Smooth muscle cell (in vitro differentiated cells): ENCODE data around the gene DCTN4. TPM values are rescaled to one million over a fixed set of nuclear protein-coding genes. Genes with fewer than 3 reads are reported as not detected.

Source experiments
- DNase-seq: peaks from one replicate; lab custom pipeline; 2025; ENCODE audit not compliant: unreplicated experiment; lab: John Stamatoyannopoulos, UW
- H2AFZ ChIP-seq: fragments of 200-600 bp; sonication (generic); 2 replicates; pipeline ENCODE4 v1.6.0; 2016; ENCODE audit warnings: antibody characterized with exemption, low read depth, mild to moderate bottlenecking
- H3F3A ChIP-seq: fragments of 200-600 bp; sonication (generic); 2 replicates; pipeline ENCODE4 v1.6.0; 2017; ENCODE audit warnings: antibody characterized with exemption, low read depth
- H3K27ac ChIP-seq: fragments of 200-600 bp; sonication (generic); 2 replicates; pipeline ENCODE4 v1.5.1; 2016; ENCODE audit warnings: low read depth, mild to moderate bottlenecking
- H3K27me3 ChIP-seq: fragments of 200-600 bp; sonication (generic); 2 replicates; pipeline ENCODE4 v1.6.1; 2016; ENCODE audit warnings: low read depth, mild to moderate bottlenecking
- H3K36me3 ChIP-seq: fragments of 200-600 bp; sonication (generic); 2 replicates; pipeline ENCODE4 v1.5.1; 2016; ENCODE audit warnings: low read depth
- H3K4me1 ChIP-seq: fragments of 200-600 bp; sonication (generic); 2 replicates; pipeline ENCODE4 v1.5.1; 2016; ENCODE audit warnings: low read depth
- H3K4me2 ChIP-seq: fragments of 200-600 bp; sonication (generic); 2 replicates; pipeline ENCODE4 v1.6.0; 2016; ENCODE audit warnings: mild to moderate bottlenecking
- H3K4me3 ChIP-seq: fragments of 200-600 bp; sonication (generic); 2 replicates; pipeline ENCODE4 v1.5.1; 2016; ENCODE audit warnings: mild to moderate bottlenecking
- H3K79me2 ChIP-seq: fragments of 200-600 bp; sonication (generic); 2 replicates; pipeline ENCODE4 v1.6.0; 2016; ENCODE audit warnings: low read depth, mild to moderate bottlenecking
- H3K9ac ChIP-seq: fragments of 200-600 bp; sonication (generic); 2 replicates; pipeline ENCODE4 v1.6.0; 2016; ENCODE audit warnings: low read depth
- H3K9me3 ChIP-seq: fragments of 200-600 bp; sonication (generic); replicated peaks from 2 replicates; pipeline ENCODE4 v1.5.1; 2016; ENCODE audit warnings: low read depth
- H4K20me1 ChIP-seq: fragments of 200-600 bp; sonication (generic); 2 replicates; pipeline ENCODE4 v1.6.0; 2016; ENCODE audit warnings: low read depth
- WGBS: methylation state at CpG from one replicate; pipeline ENCODE4 v1.1.7; 2016; ENCODE audit warnings: low lambda C conversion rate; 5-methylcytosine and 5-hydroxymethylcytosine counted together
- polyA plus RNA-seq: library from polyadenylated mRNA; unstranded; fragments of >200 nt; fragmentation: Nextera tagmentation; extraction: Ambion mirVana; gene quantifications from 2 replicates; pipeline ENCODE4 v1.2.1, GENCODE V29; 2016
- total RNA-seq: library from RNA; depleted of rRNA; stranded (reverse); fragments of >200 nt; gene quantifications from 2 replicates; pipeline ENCODE4 v1.2.3, GENCODE V29; 2014
- TF ChIP-seq, protein P1 (sequence below): fragments of 200-600 bp; sonication (generic); IDR thresholded peaks from 2 replicates; pipeline ENCODE4 v1.5.1; 2017; ENCODE audit warnings: borderline replicate concordance, mild to moderate bottlenecking, antibody characterized with exemption; ENCODE audit not compliant: insufficient read depth, poor library complexity, severe bottlenecking

DCTN4 gene
- total and polyA plus RNA-seq, 2 experiments from 2014 or later = 38.7 to 77.7 TPM

DNA sequence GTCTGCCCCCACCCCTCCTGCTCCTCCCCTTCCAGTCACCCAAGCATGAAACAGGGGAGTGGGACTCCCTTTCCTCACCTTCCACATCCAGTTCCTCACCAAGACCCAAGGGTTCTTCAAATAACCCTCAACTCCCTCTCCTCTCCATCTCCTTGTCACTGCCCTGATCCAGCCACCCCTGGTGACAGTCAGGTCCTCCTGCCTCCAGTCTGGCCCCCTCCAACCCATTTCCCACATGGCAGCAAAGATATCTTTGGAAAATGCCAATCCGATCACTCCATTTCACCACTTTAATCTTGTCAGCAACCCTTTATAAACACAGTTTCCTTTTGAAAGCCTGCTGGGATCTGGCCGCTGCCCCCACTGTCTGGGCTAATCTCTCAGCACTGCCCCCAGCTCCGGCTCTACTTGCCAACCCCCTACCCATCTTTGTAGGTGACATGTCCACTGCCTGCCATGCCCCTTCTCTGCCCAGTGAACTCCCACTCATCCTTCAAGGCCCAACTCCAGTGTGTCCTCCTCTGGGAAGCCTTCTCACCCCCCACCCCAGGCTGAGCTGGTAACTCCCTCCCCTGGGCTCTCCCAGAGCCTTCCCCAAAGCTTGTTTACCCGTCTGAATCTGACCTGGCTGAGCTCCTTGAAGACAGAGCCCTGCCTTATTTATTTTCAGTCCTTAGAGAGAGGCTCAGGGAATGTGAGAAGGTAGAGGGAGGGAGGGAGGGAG, 98.5 kb downstream of the DCTN4 start:
- TF ChIP-seq, protein P1, sequence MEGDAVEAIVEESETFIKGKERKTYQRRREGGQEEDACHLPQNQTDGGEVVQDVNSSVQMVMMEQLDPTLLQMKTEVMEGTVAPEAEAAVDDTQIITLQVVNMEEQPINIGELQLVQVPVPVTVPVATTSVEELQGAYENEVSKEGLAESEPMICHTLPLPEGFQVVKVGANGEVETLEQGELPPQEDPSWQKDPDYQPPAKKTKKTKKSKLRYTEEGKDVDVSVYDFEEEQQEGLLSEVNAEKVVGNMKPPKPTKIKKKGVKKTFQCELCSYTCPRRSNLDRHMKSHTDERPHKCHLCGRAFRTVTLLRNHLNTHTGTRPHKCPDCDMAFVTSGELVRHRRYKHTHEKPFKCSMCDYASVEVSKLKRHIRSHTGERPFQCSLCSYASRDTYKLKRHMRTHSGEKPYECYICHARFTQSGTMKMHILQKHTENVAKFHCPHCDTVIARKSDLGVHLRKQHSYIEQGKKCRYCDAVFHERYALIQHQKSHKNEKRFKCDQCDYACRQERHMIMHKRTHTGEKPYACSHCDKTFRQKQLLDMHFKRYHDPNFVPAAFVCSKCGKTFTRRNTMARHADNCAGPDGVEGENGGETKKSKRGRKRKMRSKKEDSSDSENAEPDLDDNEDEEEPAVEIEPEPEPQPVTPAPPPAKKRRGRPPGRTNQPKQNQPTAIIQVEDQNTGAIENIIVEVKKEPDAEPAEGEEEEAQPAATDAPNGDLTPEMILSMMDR = no peak
- Histone ChIP-seq H3K9me3 (no peaks in the 10 kb centered on the region), H3K27ac (peak overlapping the region; percentile 71), H3K79me2 (no peaks in the 10 kb centered on the region), H3K27me3 (no peaks in the 10 kb centered on the region), H2AFZ (no peak overlapping the region), H3K36me3 (no peaks in the 10 kb centered on the region), H3K9ac (no peak overlapping the region), H3K4me2 (peak overlapping the region; percentile 55), H4K20me1 (peaks cover 11% of the 10 kb centered on the region), H3K4me3 (no peak overlapping the region), H3F3A (peaks cover 10% of the 10 kb centered on the region), H3K4me1 (peaks cover 11% of the 10 kb centered on the region)
- 11% methylated on average over 4 of the region's 4 CpGs for WGBS
- no peak for DNase-seq

DNA sequence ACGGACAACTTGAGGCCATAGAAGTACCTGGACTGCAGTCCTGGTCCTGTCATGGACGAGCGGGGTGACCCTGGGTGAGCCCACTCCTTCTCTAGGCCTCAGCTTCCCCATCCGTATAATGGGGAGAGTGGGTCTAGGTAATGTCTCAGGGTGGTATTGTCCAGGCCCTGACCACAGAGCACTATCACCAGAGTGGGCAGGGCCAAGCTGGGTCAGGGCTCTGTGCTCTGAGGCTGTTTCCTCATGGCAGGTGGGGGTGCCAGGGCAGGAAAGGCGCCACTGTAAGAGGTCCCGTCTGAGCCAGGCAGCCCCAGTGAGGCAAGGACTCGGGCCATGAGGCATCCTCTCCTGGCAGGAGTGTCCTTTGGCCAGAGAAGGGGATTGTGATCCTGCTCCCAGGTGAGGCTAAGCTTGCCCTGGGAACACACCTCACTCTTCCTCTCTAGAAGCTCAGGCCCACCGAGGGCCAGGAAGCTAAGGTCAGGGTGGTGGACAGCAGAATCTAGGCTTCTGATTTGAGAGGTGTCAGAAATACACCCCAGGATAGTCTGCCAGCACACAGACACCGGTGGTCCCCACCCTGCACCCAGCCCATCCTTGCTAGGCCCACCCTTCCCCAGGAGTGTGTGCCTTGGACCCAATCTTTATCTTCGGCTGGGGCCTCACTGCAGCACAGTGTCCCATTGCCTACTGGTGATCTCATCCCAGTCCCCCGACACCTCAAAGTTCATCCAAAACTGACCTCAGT, 99.3 kb downstream of the DCTN4 start:
- 91% methylated on average over 11 of the region's 11 CpGs for WGBS
- no peaks in the 10 kb centered on the region for H3K9me3 ChIP-seq
- no peak overlapping the region for H3K9ac ChIP-seq
- peak overlapping the region; percentile 55 for H3K4me2 ChIP-seq
- peak overlapping the region; percentile 71 for H3K27ac ChIP-seq
- H3K4me3 ChIP-seq = no peak overlapping the region
- peaks cover under 1% of the 10 kb centered on the region for H3K79me2 ChIP-seq
- peaks cover 15% of the 10 kb centered on the region for H3F3A ChIP-seq
- H3K27me3 ChIP-seq = no peaks in the 10 kb centered on the region
- DNase-seq = no peak
- H4K20me1 ChIP-seq = peaks cover 17% of the 10 kb centered on the region
- H3K4me1 ChIP-seq = peaks cover 11% of the 10 kb centered on the region
- H3K36me3 ChIP-seq = no peaks in the 10 kb centered on the region
- TF ChIP-seq, protein P1 = no peak
- H2AFZ ChIP-seq = no peak overlapping the region

DNA sequence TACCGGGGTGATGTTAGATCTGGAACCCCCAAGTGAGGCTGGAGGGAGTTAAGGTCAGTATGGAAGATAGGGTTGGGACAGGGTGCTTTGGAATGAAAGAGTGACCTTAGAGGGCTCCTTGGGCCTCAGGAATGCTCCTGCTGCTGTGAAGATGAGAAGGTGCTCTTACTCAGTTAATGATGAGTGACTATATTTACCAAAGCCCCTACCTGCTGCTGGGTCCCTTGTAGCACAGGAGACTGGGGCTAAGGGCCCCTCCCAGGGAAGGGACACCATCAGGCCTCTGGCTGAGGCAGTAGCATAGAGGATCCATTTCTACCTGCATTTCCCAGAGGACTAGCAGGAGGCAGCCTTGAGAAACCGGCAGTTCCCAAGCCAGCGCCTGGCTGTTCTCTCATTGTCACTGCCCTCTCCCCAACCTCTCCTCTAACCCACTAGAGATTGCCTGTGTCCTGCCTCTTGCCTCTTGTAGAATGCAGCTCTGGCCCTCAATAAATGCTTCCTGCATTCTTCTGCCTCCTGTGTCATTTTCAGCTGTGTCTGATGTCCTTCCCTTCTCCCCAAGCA, 100.0 kb downstream of the DCTN4 start:
- Histone ChIP-seq H3F3A (peaks cover 20% of the 10 kb centered on the region), H4K20me1 (peaks cover 25% of the 10 kb centered on the region), H3K27me3 (no peaks in the 10 kb centered on the region), H3K36me3 (no peaks in the 10 kb centered on the region), H2AFZ (no peak overlapping the region), H3K27ac (peak overlapping the region; percentile 8), H3K9me3 (no peaks in the 10 kb centered on the region), H3K9ac (no peak overlapping the region), H3K4me2 (no peak overlapping the region), H3K4me3 (no peak overlapping the region), H3K79me2 (peaks cover 7% of the 10 kb centered on the region), H3K4me1 (peaks cover 11% of the 10 kb centered on the region)
- DNase-seq = no peak
- TF ChIP-seq, protein P1 = no peak
- WGBS = 76% methylated on average over 3 of the region's 3 CpGs

Other genes starting within 250 kb of the DCTN4 start
- gene SYNPO, start 118.4 kb downstream of the DCTN4 start, total RNA-seq = 30.5 and 46.4 TPM in 2 replicates
- gene SYNPO, start 118.4 kb downstream of the DCTN4 start, polyA plus RNA-seq = 34.2 and 36.9 TPM in 2 replicates
- 6.4 and 8.2 TPM in 2 replicates for gene MYOZ3, start 97.8 kb downstream of the DCTN4 start, total RNA-seq
- 7.9 and 12.2 TPM in 2 replicates for gene MYOZ3, start 97.8 kb downstream of the DCTN4 start, polyA plus RNA-seq
- 64.0 and 66.6 TPM in 2 replicates for gene RBM22, start 58.0 kb downstream of the DCTN4 start, total RNA-seq
- gene RBM22, start 58.0 kb downstream of the DCTN4 start, polyA plus RNA-seq = 48.6 and 62.9 TPM in 2 replicates
- 178 and 190 TPM in 2 replicates for gene SMIM3, start 19.7 kb upstream of the DCTN4 start, total RNA-seq
- gene SMIM3, start 19.7 kb upstream of the DCTN4 start, polyA plus RNA-seq = 218 and 261 TPM in 2 replicates
- 0.13 TPM in 1 of 2 replicates, not detected in the other for gene IRGM, start 87.5 kb upstream of the DCTN4 start, total RNA-seq
- gene IRGM, start 87.5 kb upstream of the DCTN4 start, polyA plus RNA-seq = 0.67 TPM in 1 of 2 replicates, not detected in the other
- gene ZNF300, start 146.0 kb upstream of the DCTN4 start, total RNA-seq = 4.9 and 6.1 TPM in 2 replicates
- gene ZNF300, start 146.0 kb upstream of the DCTN4 start, polyA plus RNA-seq = 1.2 and 2.4 TPM in 2 replicates